Measurements from ENCODE around the gene JPH4. TPM values are rescaled to one million over a fixed set of nuclear protein-coding genes. Genes with fewer than 3 reads are reported as not detected.
"Not testable (repeated sequence)": the region's sequence is repeated elsewhere in the genome, so short reads cannot be mapped to it uniquely, and the experiment has no call there.

JPH4 gene
- total RNA-seq, 2 donors from 2014 or later: 0.52 to 0.99 TPM

GRCh38 chr14:23610090-23610814 is 31.7 kb upstream of the JPH4 start:
- no peaks in the 10 kb centered on the region for H3K36me3 ChIP-seq (replicated peaks in 1 of 2; ENCODE audit: insufficient read depth in 1 of 2, low read depth in 2 of 2)
- no peak for ATAC-seq
- WGBS, 2 donors: 61 to 82% methylated on average over 2 of the region's 2 CpGs

GRCh38 chr14:23609411-23610089 is 31.0 kb upstream of the JPH4 start:
- H3K4me3 ChIP-seq; intact Hi-C loops (cut with DNase I); H3K36me3 ChIP-seq (replicated peaks in 1 of 2; ENCODE audit: insufficient read depth in 1 of 2, low read depth in 2 of 2); H3K9me3 ChIP-seq; H3K27me3 ChIP-seq: not testable (repeated sequence)
- 36 to 45% methylated on average over 7 of the region's 7 CpGs for WGBS, 2 donors
- peaks cover 98% of the 10 kb centered on the region for H3K4me1 ChIP-seq
- ATAC-seq: peak; percentile 25
- DNase-seq: peak in 2 of 4 donors; percentile 25 to 60
- H3K27ac ChIP-seq: peak overlapping the region in 3 of 4 donors; percentile 73 to 91 (median 77)

More at GRCh38 chr14:23610090-23610814, 31.7 kb upstream of the JPH4 start:
- Histone ChIP-seq H3K4me3 (no peak overlapping the region), H3K4me1 (peaks cover 100% of the 10 kb centered on the region), H3K27ac (peak overlapping the region in 3 of 4 donors; percentile 73 to 91 (median 77)), H3K27me3 (no peaks in the 10 kb centered on the region), H3K9me3 (no peaks in the 10 kb centered on the region)
- TF ChIP-seq POLR2A (IDR thresholded peaks at IDR 0.05) (no peak), CTCF (IDR thresholded peaks at IDR 0.05) (no peak)
- DNase-seq: no peak
- intact Hi-C loops (cut with DNase I): no loop called here

- no peaks in the 10 kb centered on the region for H3K27me3 ChIP-seq
- intact Hi-C loops (cut with DNase I): no loop called here
- WGBS, 2 donors: 82 to 91% methylated on average over 3 of the region's 3 CpGs
- H3K9me3 ChIP-seq: no peaks in the 10 kb centered on the region
- no peak for DNase-seq
- no peak overlapping the region for H3K4me3 ChIP-seq
- no peak for TF ChIP-seq CTCF (IDR thresholded peaks at IDR 0.05)
- no peak for TF ChIP-seq POLR2A (IDR thresholded peaks at IDR 0.05)
- no peaks in the 10 kb centered on the region for H3K36me3 ChIP-seq (replicated peaks in 1 of 2; ENCODE audit: insufficient read depth in 1 of 2, low read depth in 2 of 2)
- ATAC-seq: no peak
- H3K27ac ChIP-seq: peak overlapping the region in 3 of 4 donors; percentile 73 to 91 (median 77)
- H3K4me1 ChIP-seq: peaks cover 93% of the 10 kb centered on the region
Observed at GRCh38 chr14:23609001-23609400, 30.4 kb upstream of the JPH4 start.

GRCh38 chr14:23608454-23608853 is 29.9 kb upstream of the JPH4 start:
- TF ChIP-seq CTCF (IDR thresholded peaks at IDR 0.05) (no peak), POLR2A (IDR thresholded peaks at IDR 0.05) (no peak)
- WGBS, 2 donors: 0% methylated on average over 1 of the region's 1 CpG
- H3K27ac ChIP-seq: peak overlapping the region; percentile 47 to 91 (median 75)
- H3K4me1 ChIP-seq: peaks cover 87% of the 10 kb centered on the region
- no peaks in the 10 kb centered on the region for H3K27me3 ChIP-seq
- H3K36me3 ChIP-seq (replicated peaks in 1 of 2; ENCODE audit: insufficient read depth in 1 of 2, low read depth in 2 of 2): no peaks in the 10 kb centered on the region
- ATAC-seq (peak; percentile 87), DNase-seq (peak; percentile 89 to 95 (median 92))
- no peaks in the 10 kb centered on the region for H3K9me3 ChIP-seq
- no peak overlapping the region for H3K4me3 ChIP-seq
- intact Hi-C loops (cut with DNase I): no loop called here

- Histone ChIP-seq H3K4me3 (no peak overlapping the region), H3K27me3 (no peaks in the 10 kb centered on the region), H3K9me3 (no peaks in the 10 kb centered on the region), H3K4me1 (peaks cover 84% of the 10 kb centered on the region), H3K36me3 (replicated peaks in 1 of 2; ENCODE audit: insufficient read depth in 1 of 2, low read depth in 2 of 2) (no peaks in the 10 kb centered on the region), H3K27ac (peak overlapping the region in 2 of 4 donors; percentile 39 to 41)
- no peak for DNase-seq
- intact Hi-C loops (cut with DNase I): no loop called here
- TF ChIP-seq POLR2A (IDR thresholded peaks at IDR 0.05): no peak
- no peak for TF ChIP-seq CTCF (IDR thresholded peaks at IDR 0.05)
- ATAC-seq: no peak
- 61 to 66% methylated on average over 6 of the region's 6 CpGs for WGBS, 2 donors
Observed at GRCh38 chr14:23605931-23606585, 27.5 kb upstream of the JPH4 start.

Data from body of pancreas (tissue), 4 donors.